Measurements from ENCODE around the gene EXOC4.

The EXOC4 gene

DNA sequence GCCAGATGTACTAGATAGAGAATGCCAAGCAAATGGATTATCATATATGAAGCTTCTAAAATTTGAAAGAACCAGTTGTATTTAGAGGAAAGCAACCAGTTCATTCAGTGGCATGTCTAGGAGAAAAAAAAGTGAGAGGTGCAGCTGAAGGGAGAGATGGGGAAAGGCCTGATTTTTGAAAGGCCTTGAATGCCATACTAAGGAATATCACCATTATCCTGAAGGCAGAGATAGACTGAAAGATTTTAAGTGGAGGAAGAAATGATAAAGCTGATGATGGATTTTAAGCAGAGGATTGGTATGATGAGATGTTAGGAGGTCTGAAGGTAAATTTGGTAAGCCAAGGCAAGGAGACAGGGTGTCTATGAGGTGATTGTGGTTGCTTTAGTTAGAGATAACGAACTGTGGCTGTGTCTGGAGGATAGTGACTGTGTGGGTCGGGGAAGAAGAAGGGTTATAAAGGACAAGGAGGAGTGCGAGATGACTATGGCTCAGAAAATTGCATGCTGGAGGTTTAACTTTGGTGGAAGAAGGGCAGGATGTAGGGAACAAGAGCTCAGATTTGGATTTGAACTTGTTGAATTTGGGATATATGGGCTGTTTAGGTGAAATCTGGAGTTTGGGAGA lies 330.8 kb downstream of the EXOC4 start:
- DNase-seq: no peak

DNA sequence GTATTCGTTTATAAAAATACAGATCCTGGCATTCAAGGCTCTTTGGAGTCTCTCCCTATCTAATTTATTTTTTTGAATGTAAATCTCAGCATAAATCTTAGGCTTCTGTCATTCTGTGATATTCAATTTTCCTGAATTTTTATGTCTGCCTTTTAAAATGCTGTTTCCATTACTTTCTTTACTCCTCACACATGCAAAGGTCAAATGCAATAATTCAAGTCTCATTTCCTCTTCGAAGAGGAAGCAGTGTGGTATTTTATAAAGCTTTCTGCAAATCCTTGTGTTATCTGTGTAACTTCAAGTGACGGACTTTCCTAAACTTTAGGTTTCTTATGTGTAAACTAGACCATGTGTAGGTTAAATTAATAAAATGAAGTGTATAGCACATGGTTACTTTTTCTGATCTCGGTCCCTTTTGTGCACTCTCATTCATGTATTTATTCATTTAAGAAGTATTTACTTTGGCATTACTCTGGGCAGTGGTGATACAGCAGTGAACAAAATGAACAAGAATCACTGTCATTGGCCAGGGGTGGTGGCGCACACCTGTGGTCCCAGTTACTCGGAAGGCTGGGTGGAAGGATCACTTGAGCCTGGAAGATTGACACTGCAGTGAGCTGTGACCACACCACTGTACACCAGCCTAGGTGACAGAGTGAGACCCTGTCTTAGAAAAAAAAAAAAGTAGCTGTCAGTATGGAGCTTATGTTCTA lies 332.2 kb downstream of the EXOC4 start:
- DNase-seq: no peak

DNA sequence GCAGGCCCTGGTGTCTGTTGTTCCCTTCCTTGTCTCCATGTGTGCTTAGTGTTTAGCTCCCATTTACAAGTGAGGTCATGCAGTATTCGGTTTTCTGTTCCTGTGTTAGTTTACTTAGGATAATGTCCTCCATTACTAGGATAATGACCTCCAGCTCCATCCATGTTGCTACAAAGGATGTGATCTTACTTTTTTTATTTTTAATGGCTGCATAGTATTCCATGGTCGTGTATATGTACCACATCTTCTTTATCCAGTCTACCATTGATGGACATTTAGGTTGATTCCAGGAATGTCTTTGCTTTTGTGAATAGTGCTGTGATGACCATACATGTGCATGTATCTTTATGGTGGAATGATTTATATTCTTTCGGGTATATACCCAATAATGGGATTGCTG lies 333.4 kb downstream of the EXOC4 start:
- no peak for DNase-seq

DNA sequence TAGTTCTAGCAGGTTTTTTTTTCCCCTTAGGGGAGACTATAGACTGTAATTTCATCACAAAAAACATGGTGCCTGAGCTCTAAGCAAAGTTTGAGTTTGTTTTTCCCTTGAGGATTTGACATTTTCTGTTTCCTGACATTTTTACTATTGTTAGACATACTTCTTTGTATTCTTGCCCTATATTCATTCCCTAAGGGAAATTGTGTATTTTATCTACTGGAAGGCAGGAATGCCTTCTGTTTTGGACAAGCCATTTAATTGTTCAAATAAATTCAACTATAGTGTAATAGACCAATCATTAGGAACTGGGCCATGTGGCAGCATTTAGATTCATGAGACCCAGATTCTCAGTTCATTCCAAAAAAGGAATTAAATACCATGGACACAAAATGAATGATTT lies 335.0 kb downstream of the EXOC4 start:
- DNase-seq: no peak

DNA sequence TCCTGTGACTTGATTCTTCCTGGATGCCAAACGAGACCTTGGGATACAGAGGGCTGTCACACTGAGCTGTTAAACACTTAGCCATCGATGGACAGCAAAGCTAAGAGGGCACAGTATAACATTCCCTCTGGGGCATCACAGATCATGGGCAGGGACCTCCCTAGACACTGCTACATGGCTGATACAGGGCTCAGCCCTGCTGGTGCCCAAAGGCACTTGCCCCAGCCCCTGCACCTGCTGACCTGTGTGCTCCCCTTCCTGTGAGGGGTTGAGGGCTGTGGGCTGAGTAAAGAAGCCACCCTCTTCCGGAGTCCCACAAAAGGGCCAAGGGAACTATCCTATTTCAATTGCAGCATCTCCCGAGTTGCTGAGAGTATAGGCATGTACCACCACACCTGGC lies 337.9 kb downstream of the EXOC4 start:
- DNase-seq: no peak

DNA sequence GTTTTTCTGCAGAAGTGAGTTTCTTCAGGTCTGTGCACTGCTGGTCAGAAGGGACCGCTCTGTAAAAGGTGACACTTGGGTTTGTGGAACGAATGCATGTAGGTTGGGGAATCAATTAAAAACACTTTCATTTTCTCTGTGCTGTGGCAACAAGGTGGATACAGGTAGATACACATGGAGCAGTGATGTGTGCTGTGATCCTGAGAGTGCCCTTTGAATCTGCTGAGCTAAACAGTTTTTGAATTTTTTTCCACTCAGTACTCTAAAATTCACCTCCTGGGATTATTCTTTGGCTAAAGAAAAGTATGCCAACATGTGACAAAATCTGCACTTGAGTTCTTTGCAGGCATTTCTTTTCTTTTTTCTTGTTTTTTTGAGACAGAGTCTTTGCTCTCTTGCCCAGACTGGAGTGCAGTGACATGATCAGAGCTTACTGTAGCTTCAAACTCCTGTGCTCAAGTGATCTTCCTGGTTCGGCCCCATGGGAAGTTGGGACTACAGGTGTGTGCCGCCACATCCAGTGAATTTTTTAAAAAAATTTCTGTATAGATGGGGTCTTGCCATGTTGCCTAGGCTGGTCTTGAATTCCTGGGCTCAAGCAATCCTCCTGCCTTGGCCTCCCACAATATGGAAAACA lies 338.9 kb downstream of the EXOC4 start:
- DNase-seq: no peak

DNA sequence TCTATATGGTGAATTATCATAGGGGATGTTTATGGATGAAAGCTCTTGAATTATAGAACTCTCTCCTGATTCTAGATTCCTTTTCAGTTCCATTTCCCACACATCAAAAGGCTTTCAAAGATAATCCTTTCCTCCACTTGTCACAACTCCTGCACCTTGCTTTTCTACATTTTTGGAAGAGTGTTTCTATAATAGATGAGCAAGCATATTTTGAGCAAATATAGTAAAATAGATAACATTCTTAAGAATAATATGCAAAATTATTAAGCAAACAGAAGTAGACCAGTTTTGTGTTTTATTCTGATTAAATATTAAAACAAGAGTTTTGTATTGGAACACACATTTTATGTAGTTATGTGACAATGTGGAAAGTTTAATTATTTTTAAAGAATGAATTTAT lies 340.7 kb downstream of the EXOC4 start:
- DNase-seq: no peak

DNA sequence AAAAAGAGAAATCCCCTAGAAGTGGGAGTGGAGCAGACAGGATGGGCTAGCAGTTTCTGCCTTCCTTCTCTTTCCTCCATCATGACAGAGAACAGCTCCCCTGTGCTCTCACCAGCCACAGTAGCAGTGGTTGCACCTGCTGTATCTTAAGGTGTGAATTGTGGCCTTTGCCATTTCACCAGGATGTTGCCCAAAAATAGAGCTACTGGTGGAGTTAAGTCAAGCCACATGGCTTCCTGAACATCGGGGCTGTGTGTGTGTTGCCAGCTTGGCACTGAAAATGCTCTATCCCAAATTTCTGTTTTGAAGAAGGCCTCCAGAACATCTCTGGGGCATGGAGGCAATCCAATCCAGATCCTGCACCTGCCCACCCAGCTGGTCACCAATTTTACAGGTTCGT lies 348.7 kb downstream of the EXOC4 start:
- DNase-seq: no peak

DNA sequence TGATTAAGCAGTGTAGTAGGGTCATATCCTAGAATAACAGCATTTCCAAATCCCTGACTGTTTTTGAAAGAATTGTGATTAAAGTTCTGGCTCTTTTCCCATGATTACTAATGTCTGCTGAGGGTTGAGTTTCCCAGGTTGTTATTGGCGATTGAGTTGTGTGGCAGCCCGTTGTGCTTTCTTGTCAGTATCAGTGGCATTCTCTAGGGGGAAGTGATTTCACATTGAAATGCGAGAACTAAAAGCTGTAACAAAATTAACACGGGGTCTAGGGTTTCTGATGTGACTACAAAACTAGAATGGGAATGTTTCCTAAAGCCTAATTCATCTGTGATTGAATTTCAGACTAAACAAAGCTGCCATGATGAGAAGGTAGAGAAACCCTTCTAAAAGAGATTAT lies 349.4 kb downstream of the EXOC4 start:
- no peak for DNase-seq

DNA sequence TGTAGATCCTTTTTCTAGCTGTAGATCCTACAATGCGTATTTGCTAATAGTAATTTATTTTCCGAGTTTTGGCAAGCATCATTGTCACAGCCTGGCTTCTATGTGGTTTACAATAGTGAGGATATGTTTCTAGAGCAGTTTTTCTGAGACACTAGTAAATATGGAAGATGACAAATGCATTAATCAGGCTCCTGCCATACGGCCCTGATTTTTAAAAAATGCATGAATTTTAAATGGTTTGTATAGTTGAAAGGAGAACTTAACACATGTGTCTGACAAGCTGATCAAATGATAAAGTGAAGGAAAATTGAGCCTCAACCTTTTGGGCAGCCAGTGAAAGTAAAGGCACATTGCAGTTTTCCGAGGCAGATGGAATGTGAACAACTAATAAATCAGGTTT lies 354.1 kb downstream of the EXOC4 start:
- no peak for DNase-seq

DNA sequence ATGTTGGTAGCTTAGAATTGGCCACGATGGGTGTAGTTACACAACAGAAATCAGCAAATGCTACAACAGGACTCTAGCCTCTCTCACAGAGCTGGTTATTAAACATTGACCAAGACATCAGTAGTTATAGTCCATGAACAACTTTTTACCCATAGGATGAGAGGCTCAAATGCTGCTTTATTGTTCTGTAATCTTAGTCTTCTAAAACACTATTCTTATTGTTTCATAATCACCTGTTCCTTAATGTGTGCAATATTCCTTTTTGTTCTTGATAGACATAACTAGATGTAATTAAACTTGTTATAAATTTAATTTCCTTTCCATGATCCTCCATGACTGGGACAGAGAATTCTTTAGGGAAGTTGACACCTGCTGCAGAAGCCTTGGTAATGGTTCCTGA lies 356.9 kb downstream of the EXOC4 start:
- DNase-seq: no peak

DNA sequence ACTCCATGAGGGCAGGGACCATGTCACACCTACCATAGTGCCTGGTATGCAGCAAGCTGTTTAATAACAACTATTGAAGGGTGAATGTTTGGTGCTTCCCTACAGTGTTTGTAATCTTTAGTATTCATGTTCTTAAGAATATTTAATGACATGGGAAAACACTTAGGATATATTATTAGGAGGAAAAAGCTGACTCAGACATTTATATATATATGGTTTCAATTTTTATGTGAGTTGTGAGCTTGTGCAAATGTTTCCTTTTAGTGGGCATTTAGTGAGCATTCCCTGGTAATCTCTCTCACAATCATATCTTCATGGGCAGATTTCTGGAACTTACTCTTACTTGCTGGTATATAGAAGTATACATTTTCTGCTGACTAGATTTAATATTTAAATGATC lies 359.1 kb downstream of the EXOC4 start:
- no peak for DNase-seq

DNA sequence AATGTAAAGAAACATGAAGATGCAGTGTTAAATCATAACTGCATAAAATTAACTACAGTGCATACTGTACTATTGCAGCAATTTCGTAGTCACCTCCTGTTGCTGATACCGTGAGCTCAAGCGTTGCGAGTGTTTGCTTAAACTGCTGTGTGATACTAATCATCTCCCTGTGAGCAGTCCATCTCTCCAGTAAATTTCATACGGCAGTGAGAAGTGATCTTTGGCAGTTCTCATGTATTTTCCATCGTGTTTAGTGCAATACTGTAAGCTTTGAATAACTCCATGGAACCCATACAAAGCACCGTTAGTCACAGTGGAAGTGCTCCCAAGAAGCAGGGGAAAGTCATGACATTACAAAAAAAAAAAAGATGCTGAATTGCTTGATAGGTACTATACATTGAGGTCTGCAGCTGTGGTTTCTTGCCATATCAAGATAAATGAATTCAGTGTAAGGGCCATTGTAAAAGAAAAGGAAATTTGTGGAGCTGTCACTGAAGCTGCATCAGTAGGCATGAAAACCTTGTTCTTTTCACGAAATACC lies 360.4 kb downstream of the EXOC4 start:
- no peak for DNase-seq

DNA sequence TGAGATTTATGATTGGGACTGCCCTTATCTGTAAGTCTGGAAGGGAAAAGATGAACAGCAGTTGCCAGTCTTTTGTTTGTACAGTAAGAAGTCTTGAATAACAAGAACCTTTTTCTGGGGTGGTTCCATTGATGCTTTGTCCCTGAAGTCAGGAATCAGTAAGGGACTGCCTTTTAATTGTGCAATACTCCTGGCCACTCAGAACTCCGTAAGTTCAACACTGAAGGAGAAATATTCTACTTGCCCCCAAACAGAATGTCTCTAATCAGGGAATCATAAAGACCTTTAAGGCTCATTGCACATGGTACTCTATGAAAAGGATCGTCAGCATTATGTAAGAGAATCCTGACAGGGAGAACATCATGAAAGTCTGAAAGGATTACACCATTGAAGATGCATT lies 361.4 kb downstream of the EXOC4 start:
- DNase-seq: no peak

DNA sequence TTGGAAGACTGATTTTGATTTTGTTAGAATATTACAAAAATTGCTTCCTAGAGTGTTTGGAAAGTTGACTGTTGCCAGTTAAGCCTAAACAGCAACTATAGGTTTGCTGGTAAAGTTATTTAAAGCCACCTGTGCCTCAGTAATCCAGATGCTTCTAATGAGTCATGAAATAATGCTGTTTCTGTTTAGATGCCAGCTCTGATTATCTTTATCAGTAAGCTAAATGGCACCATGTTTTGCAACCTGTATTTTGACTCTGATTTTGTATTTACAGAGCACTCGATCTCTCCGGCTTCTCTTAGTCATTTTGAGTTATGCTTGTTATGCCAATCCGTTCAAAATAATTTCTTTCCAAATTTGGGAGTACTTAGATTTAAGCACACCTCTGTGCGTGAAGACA lies 366.1 kb downstream of the EXOC4 start:
- no peak for DNase-seq

DNA sequence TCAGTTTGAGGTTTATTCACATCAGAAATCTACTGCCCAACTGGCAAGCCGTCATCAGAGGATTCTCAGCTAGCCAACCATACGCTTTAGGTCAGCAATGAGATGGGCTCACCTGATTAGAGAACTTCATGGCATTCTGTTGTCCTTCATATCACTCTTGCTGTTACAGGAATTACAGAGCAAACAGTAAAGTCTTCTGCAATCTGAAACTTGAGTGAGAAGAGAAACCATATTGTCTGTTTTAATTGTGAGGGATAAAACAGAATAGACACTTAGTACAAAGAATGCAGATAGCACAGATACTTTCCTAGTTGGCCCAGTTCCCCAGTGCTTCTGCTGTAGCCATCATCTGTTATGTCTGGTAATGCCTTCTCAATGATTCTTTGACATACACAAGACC lies 366.6 kb downstream of the EXOC4 start:
- no peak for DNase-seq

DNA sequence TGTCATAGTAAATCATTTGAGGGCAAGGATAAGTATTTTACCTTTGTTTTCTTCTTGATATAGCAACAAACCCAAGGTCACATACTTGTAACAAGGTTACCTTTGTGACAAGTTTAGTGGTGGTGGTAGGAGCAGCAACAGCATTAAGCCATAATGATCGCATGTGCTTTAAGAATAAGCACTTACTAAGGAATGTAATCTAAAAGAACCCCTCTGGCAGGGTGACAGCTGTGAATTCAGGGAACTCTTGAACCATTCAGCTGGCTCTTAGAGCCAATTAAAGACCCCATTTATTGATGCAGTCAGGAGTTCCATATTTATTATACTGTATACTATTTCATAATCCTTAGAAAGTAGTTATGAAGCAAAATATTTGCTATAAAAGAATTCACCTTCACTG lies 370.8 kb downstream of the EXOC4 start:
- DNase-seq: no peak

DNA sequence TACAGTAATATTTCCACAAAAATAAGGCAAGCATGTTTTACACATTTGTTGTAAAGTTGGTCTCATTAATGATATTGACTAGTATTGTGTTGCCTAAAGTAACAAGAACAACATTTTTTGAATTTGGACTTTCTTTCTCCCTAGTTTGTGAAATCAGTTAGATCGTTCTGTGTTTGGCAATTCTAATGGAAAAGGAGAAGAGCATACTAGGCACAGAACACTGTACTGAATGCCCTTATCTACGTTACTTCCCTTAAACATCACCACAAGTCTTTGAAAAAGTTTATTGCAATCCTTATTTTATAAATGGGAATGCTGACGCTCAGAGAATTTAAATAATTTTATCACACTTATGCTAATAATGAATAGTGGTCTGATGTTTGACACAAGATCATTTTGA lies 372.2 kb downstream of the EXOC4 start:
- DNase-seq: no peak

DNA sequence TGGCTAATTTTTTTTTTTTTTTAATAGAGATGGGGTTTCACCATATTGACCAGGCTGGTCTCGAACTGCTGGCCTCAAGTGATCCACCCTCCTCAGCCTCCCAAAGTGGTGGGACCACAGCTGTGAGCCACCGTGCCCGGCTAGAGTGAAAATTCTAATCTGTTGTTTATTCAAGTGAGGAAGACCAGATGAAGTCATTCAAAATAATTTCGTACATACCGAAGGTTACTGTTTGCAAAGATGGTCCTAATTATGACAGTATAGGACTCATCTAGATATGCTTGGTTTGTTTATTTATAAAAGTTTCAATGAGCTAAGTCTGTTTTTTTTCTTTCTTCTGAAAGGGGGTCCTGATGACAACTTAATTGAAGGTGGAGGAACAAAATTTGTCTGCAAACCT lies 376.8 kb downstream of the EXOC4 start:
- DNase-seq: no peak

DNA sequence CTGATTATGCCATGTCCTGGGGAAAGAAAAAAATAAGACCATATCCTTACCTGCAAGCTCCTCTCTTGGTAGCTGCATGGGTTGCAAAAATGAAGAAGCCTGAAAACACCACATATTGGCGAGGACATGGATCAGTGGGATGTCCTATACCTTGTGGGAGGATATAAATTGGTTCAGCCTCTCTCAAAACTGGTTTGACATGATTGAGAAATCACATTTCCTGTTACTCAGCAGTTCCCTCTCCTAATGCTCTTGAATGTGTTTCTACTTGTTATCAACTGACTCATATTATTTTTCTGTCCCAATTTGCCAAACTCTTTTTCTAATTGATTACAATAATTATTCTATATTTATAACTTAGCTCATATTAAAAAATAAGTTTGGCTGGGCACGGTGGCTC lies 380.2 kb downstream of the EXOC4 start:
- DNase-seq: no peak

DNA sequence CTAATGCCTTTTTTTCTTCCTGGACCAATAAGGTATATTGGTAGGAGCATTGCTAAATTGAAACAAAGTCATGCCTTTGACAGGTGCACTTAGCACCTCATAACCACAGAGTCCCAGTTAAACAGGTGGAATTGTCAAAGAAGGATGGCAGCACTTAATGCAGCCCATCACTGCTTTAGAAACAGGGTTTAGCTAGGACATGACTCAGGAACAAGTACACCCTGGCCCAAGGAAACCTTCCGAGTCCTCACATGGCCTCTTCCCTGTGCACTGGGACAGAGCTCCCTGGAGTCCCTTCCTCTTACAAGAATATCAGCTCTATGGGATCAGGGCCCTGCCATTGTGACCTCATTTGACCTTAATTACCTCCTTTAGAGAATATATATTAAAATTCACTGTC lies 382.7 kb downstream of the EXOC4 start:
- no peak for DNase-seq

DNA sequence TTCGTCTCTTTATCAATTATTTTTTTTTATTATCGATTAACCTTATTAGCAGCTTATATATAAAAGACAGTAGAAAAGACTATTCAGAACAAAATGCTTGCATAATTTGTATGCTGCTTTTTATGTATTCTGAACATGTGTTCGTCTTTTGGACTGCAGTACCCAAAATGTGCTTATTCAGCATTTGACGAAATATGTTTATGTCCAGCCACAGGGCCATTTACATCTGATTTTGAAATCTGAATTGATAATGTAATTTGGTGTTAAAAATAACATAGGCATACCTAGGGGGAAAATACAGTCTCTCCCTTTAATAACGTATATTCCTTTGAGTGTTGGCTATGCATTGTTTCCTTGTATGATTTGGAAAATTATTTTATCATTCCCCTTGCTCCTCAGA lies 386.0 kb downstream of the EXOC4 start:
- DNase-seq: no peak

DNA sequence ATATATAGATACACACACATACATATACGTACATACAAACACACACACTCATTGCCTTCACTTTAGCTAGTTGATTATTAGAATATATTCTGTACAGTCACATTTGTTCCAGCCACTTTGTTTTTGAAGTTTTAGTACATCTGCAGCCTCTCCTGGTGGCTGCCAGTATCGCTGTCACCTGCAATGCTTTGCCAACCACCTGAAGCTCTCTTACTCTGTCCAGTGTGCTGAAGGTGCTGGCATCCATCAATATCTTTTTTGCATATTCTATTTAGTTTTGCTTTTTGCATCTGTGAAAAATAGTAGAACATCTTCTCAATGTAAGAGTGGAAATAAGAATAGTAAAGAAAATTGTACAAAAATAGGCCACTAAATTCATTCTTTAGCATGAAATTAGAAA lies 388.6 kb downstream of the EXOC4 start:
- no peak for DNase-seq

DNA sequence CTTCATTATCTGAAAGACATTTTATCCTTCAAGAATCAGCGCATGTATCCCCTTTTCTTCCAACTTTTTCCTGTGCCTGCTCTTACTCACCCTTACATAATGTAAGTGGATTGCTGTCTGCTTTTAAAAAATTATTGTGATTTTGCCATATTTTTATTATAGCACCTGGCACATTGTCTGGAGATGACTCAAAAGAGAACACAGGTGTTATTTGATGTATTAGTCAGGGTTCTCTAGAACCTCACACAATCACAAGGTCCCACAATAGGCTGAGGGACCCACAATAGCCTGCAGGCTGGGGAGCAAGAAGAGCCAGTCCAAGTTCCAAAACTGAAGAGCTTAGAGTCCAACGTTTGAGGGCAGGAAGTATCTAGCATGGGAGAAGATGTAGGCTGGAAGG lies 390.0 kb downstream of the EXOC4 start:
- no peak for DNase-seq

Measured in NCI-H146 (cell line).